Measurements from ENCODE around the gene SYNGR4. TPM values are rescaled to one million over a fixed set of nuclear protein-coding genes. Genes with fewer than 3 reads are reported as not detected.

The SYNGR4 gene
- total and polyA plus RNA-seq, 2 donors (not counting 1 experiment from before 2014, with no cell fraction given): not detected

DNA sequence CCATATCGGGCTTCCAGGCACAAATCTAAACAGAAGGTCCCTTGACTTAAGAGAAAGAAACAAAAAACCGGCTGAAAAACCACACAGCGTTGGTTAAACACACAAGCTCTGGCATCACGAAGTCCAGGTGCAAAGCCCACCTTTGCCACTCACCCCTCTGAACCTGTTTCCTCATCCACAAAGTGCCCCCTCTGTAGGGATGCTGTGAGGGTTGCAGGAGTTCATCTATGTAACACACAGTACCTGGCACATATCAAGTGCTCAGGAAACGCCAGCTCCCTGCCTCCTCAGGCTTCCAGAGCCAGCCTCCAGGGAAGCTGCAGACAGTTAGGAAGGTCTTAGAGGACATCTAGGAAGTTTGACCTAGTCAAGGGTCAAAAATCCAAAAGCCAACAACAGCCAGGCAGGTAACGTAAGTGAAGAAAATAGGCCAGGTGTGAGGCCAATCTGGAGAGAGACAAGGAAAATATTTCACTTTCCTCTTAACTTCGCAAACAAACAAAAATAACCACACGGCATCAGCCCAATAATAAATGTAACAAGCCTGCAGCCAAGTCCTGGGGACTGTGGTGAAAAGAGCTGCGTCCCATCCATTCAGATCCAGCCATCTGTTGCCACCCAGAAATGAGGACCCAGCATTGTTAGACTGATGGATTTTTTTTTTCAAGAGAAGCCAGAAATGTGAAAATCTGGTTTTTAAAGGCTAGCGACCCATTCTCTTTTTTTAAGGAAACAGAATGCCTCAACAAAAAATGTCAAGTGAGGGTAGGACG, 17.2 kb downstream of the SYNGR4 start:
- no peak for DNase-seq (ENCODE audit: low read depth in 2 of 2)
- Histone ChIP-seq H3K36me3 (ENCODE audit: control insufficient read depth, insufficient read depth, low read length) (peaks cover 12% of the 10 kb centered on the region), H3K79me2 (ENCODE audit: control insufficient read depth, insufficient read depth, low read length) (no peaks in the 10 kb centered on the region), H3K9me3 (ENCODE audit: control insufficient read depth, insufficient read depth, low read depth, low read length) (no peaks in the 10 kb centered on the region), H3K4me3 (replicated peaks in 1 of 4; ENCODE audit: control extremely low read depth in 1 of 4, insufficient read depth in 1 of 4, low read depth in 3 of 4, low read length in 4 of 4) (no peak overlapping the region), H3K27ac (ENCODE audit: insufficient read depth, low read length) (no peak overlapping the region), H3K4me2 (ENCODE audit: extremely low read depth, insufficient read depth, low read length) (no peak overlapping the region), H3K9ac (ENCODE audit: insufficient read depth, low read length) (no peak overlapping the region), H3K27me3 (ENCODE audit: control insufficient read depth, insufficient read depth, low read length) (no peaks in the 10 kb centered on the region), H3K4me1 (ENCODE audit: control insufficient read depth, extremely low read depth, insufficient read depth, low read length) (no peaks in the 10 kb centered on the region), H2AFZ (ENCODE audit: low read length) (no peak overlapping the region), H4K20me1 (ENCODE audit: control insufficient read depth, extremely low read depth, insufficient read depth, low read length) (no peaks in the 10 kb centered on the region)
- TF ChIP-seq, protein P1, sequence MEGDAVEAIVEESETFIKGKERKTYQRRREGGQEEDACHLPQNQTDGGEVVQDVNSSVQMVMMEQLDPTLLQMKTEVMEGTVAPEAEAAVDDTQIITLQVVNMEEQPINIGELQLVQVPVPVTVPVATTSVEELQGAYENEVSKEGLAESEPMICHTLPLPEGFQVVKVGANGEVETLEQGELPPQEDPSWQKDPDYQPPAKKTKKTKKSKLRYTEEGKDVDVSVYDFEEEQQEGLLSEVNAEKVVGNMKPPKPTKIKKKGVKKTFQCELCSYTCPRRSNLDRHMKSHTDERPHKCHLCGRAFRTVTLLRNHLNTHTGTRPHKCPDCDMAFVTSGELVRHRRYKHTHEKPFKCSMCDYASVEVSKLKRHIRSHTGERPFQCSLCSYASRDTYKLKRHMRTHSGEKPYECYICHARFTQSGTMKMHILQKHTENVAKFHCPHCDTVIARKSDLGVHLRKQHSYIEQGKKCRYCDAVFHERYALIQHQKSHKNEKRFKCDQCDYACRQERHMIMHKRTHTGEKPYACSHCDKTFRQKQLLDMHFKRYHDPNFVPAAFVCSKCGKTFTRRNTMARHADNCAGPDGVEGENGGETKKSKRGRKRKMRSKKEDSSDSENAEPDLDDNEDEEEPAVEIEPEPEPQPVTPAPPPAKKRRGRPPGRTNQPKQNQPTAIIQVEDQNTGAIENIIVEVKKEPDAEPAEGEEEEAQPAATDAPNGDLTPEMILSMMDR (conservative IDR thresholded peaks at IDR 0.05 in 1 of 2, IDR thresholded peaks at IDR 0.05 in 1 of 2; ENCODE audit: low read depth in 1 of 2, low read length in 2 of 2): no peak
- no peak for TF ChIP-seq EZH2 (IDR thresholded peaks at IDR 0.05; ENCODE audit: low read length, missing control alignments)

DNA sequence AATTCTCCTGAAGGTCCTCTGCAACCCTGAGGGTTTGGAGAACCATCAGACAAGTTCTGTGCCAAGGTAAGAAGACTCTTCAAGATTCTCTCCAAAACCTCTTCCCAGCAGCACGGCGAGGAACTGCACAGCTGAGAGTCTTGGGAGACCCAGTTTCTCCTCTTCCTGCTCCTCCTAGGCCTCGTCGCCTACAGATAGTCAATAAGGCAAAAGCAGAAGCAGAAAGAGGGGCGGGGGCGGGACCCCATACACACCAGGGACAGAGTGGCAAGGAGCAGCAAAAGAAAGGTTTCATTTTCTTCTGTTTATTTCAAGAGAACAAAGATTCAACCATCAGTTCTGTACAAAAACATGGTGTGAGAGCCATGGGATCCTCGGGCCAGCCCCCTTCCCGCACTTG, 18.1 kb downstream of the SYNGR4 start:
- no peak overlapping the region for H2AFZ ChIP-seq (ENCODE audit: low read length)
- TF ChIP-seq, protein P1 (conservative IDR thresholded peaks at IDR 0.05 in 1 of 2, IDR thresholded peaks at IDR 0.05 in 1 of 2; ENCODE audit: low read depth in 1 of 2, low read length in 2 of 2): no peak
- TF ChIP-seq EZH2 (IDR thresholded peaks at IDR 0.05; ENCODE audit: low read length, missing control alignments): no peak
- H3K79me2 ChIP-seq (ENCODE audit: control insufficient read depth, insufficient read depth, low read length): no peaks in the 10 kb centered on the region
- H4K20me1 ChIP-seq (ENCODE audit: control insufficient read depth, extremely low read depth, insufficient read depth, low read length): no peaks in the 10 kb centered on the region
- no peak for DNase-seq (ENCODE audit: low read depth in 2 of 2)
- H3K9ac ChIP-seq (ENCODE audit: insufficient read depth, low read length): no peak overlapping the region
- H3K4me1 ChIP-seq (ENCODE audit: control insufficient read depth, extremely low read depth, insufficient read depth, low read length): no peaks in the 10 kb centered on the region
- H3K4me2 ChIP-seq (ENCODE audit: extremely low read depth, insufficient read depth, low read length): no peak overlapping the region
- H3K27ac ChIP-seq (ENCODE audit: insufficient read depth, low read length): no peak overlapping the region
- no peak overlapping the region for H3K4me3 ChIP-seq (replicated peaks in 1 of 4; ENCODE audit: control extremely low read depth in 1 of 4, insufficient read depth in 1 of 4, low read depth in 3 of 4, low read length in 4 of 4)
- peaks cover 16% of the 10 kb centered on the region for H3K36me3 ChIP-seq (ENCODE audit: control insufficient read depth, insufficient read depth, low read length)
- no peaks in the 10 kb centered on the region for H3K27me3 ChIP-seq (ENCODE audit: control insufficient read depth, insufficient read depth, low read length)
- no peaks in the 10 kb centered on the region for H3K9me3 ChIP-seq (ENCODE audit: control insufficient read depth, insufficient read depth, low read depth, low read length)

DNA sequence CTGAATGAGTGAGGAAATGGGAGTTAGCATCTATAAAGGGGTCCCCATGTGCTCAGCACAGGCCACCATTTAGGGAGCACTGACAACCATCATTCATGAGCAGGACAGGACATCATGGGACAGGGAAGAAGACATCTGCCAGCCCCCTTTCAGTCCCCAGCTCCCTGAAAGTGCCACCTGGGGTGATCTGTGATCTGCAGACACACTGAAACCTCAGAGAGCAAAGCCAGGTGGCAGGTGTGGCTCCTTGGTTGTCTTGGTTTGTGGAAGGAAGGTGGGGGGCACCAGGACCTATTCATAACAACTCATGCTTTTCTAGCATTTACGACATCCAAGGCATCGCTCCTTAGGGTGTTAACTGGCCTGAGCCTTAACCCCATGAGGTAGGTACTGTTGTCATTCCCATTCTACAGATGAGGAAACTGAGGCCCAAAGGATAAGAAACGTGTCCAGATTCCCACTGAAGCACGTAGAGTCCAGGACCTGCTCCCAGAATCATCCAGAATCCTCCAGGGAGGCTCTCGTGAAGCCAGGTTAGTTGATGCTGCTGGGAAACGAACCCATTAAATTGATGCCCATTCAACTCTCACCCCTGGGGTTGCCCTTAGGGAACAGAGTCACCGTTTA, 21.4 kb downstream of the SYNGR4 start:
- TF ChIP-seq, protein P1 (conservative IDR thresholded peaks at IDR 0.05 in 1 of 2, IDR thresholded peaks at IDR 0.05 in 1 of 2; ENCODE audit: low read depth in 1 of 2, low read length in 2 of 2): no peak
- no peak for TF ChIP-seq EZH2 (IDR thresholded peaks at IDR 0.05; ENCODE audit: low read length, missing control alignments)
- H3K36me3 ChIP-seq (ENCODE audit: control insufficient read depth, insufficient read depth, low read length): peaks cover 21% of the 10 kb centered on the region
- H3K27ac ChIP-seq (ENCODE audit: insufficient read depth, low read length): no peak overlapping the region
- H3K27me3 ChIP-seq (ENCODE audit: control insufficient read depth, insufficient read depth, low read length): no peaks in the 10 kb centered on the region
- no peak for DNase-seq (ENCODE audit: low read depth in 2 of 2)
- no peak overlapping the region for H2AFZ ChIP-seq (ENCODE audit: low read length)
- no peaks in the 10 kb centered on the region for H4K20me1 ChIP-seq (ENCODE audit: control insufficient read depth, extremely low read depth, insufficient read depth, low read length)
- no peak overlapping the region for H3K4me2 ChIP-seq (ENCODE audit: extremely low read depth, insufficient read depth, low read length)
- H3K9ac ChIP-seq (ENCODE audit: insufficient read depth, low read length): no peak overlapping the region
- peaks cover 15% of the 10 kb centered on the region for H3K79me2 ChIP-seq (ENCODE audit: control insufficient read depth, insufficient read depth, low read length)
- no peaks in the 10 kb centered on the region for H3K9me3 ChIP-seq (ENCODE audit: control insufficient read depth, insufficient read depth, low read depth, low read length)
- H3K4me3 ChIP-seq (replicated peaks in 1 of 4; ENCODE audit: control extremely low read depth in 1 of 4, insufficient read depth in 1 of 4, low read depth in 3 of 4, low read length in 4 of 4): no peak overlapping the region
- H3K4me1 ChIP-seq (ENCODE audit: control insufficient read depth, extremely low read depth, insufficient read depth, low read length): no peaks in the 10 kb centered on the region
